WTC11 (cell line): Measurements from ENCODE around the gene TBKBP1. TPM values are rescaled to one million over a fixed set of nuclear protein-coding genes. Genes with fewer than 3 reads are reported as not detected.

Source experiments
- ATAC-seq: fragments of 200-7000 bp; cut with Tn5 transposase; 2 replicates; pipeline ENCODE4 v1.10.0; 2021; ENCODE audit warnings: mild to moderate bottlenecking, moderate library complexity
- CTCF ChIA-PET: fragments of 300-600 bp; sonication (Branson Sonifier 250); formaldehyde crosslinking; loops from one replicate; lab custom pipeline; 2021; ENCODE audit warnings: antibody characterized with exemption; lab: Charles Lee
- POLR2A ChIA-PET: fragments of 350-600 bp; sonication (Branson Sonifier 250); formaldehyde crosslinking; loops from one replicate; lab custom pipeline; 2021; ENCODE audit warnings: antibody characterized with exemption; lab: Charles Lee
- DNase-seq: peaks from one replicate; pipeline ENCODE4 v3.0.0; 2021; ENCODE audit warnings: low spot score
- H3K27ac Mint-ChIP-seq: 2 replicates; pipeline ENCODE4 v1.8.0; 2021; ENCODE audit warnings: mixed read lengths
- H3K27me3 Mint-ChIP-seq: 2 replicates; pipeline ENCODE4 v1.8.0; 2021; ENCODE audit warnings: low read depth, mild to moderate bottlenecking, moderate library complexity, mixed read lengths
- H3K36me3 Mint-ChIP-seq: 2 replicates; pipeline ENCODE4 v1.8.0; 2021; ENCODE audit warnings: mixed read lengths
- H3K4me1 Mint-ChIP-seq: 2 replicates; pipeline ENCODE4 v1.8.0; 2022; ENCODE audit warnings: mixed read lengths
- H3K4me3 Mint-ChIP-seq: 2 replicates; pipeline ENCODE4 v1.8.0; 2021; ENCODE audit warnings: mild to moderate bottlenecking, moderate library complexity, mixed read lengths
- H3K9me3 Mint-ChIP-seq: 2 replicates; pipeline ENCODE4 v1.8.0; 2021; ENCODE audit warnings: mixed read lengths
- NFYB ChIP-seq: sonication (generic); formaldehyde crosslinking; conservative IDR thresholded peaks from 2 replicates; pipeline ENCODE4 v1.8.0; 2022; ENCODE audit warnings: low read depth, missing genetic modification reagents
- total RNA-seq: library from RNA; stranded (reverse); gene quantifications from 3 replicates; pipeline ENCODE4 v1.2.3, GENCODE V29; 2021
- TF ChIP-seq, protein P1 (sequence below): fragments of 250-450 bp; sonication (Bioruptor Pico); IDR thresholded peaks from 2 replicates; pipeline ENCODE4 v1.9.0; 2021; ENCODE audit warnings: mild to moderate bottlenecking, borderline replicate concordance
- TF ChIP-seq, protein P2 (sequence below): sonication (generic); formaldehyde crosslinking; IDR thresholded peaks from 2 replicates; pipeline ENCODE4 v1.8.1; 2022; ENCODE audit warnings: low read depth, missing genetic modification reagents, borderline replicate concordance
- TF ChIP-seq, protein P3 (sequence below): sonication (generic); formaldehyde crosslinking; IDR thresholded peaks from 2 replicates; pipeline ENCODE4 v1.8.1; 2023; ENCODE audit warnings: mild to moderate bottlenecking, missing genetic modification reagents
- TF ChIP-seq, protein P4 (sequence below): sonication (generic); formaldehyde crosslinking; IDR thresholded peaks from 2 replicates; pipeline ENCODE4 v1.8.0; 2022; ENCODE audit warnings: missing genetic modification reagents
- TF ChIP-seq, protein P5 (sequence below): sonication (generic); formaldehyde crosslinking; conservative IDR thresholded peaks from 2 replicates; pipeline ENCODE4 v1.8.1; 2022; ENCODE audit warnings: mild to moderate bottlenecking, missing genetic modification reagents
- TF ChIP-seq, protein P6 (sequence below): fragments of 250-450 bp; sonication (Bioruptor Pico); conservative IDR thresholded peaks from 2 replicates; pipeline ENCODE4 v1.9.0; 2021; ENCODE audit warnings: mild to moderate bottlenecking
- TF ChIP-seq, protein P7 (sequence below): sonication (generic); formaldehyde crosslinking; IDR thresholded peaks from 2 replicates; pipeline ENCODE4 v1.8.0; 2023; ENCODE audit warnings: mild to moderate bottlenecking, missing genetic modification reagents

The TBKBP1 gene
- total RNA-seq, 1 experiment from 2014 or later = 17.4 TPM

DNA sequence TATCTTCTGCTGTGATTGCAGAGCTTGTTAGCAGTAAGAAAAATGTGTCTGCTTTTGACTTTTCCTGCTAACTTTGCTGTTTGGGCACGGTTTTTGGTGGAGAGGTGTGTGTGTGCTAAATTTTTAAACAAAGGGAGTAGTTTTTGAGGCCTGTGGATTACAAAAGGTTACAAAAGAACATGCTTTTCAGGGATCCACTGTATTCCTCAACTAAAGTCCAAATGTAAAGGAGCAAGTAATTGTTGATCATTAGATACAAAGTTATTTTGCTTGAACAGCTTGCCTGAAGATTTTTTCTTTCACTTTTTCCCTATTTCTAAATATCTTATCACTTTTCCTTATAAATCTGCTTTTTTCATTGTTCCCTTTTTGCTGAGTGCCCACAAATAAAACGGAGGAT, 42.3 kb upstream of the TBKBP1 start (continued):
- TF ChIP-seq, protein P1, sequence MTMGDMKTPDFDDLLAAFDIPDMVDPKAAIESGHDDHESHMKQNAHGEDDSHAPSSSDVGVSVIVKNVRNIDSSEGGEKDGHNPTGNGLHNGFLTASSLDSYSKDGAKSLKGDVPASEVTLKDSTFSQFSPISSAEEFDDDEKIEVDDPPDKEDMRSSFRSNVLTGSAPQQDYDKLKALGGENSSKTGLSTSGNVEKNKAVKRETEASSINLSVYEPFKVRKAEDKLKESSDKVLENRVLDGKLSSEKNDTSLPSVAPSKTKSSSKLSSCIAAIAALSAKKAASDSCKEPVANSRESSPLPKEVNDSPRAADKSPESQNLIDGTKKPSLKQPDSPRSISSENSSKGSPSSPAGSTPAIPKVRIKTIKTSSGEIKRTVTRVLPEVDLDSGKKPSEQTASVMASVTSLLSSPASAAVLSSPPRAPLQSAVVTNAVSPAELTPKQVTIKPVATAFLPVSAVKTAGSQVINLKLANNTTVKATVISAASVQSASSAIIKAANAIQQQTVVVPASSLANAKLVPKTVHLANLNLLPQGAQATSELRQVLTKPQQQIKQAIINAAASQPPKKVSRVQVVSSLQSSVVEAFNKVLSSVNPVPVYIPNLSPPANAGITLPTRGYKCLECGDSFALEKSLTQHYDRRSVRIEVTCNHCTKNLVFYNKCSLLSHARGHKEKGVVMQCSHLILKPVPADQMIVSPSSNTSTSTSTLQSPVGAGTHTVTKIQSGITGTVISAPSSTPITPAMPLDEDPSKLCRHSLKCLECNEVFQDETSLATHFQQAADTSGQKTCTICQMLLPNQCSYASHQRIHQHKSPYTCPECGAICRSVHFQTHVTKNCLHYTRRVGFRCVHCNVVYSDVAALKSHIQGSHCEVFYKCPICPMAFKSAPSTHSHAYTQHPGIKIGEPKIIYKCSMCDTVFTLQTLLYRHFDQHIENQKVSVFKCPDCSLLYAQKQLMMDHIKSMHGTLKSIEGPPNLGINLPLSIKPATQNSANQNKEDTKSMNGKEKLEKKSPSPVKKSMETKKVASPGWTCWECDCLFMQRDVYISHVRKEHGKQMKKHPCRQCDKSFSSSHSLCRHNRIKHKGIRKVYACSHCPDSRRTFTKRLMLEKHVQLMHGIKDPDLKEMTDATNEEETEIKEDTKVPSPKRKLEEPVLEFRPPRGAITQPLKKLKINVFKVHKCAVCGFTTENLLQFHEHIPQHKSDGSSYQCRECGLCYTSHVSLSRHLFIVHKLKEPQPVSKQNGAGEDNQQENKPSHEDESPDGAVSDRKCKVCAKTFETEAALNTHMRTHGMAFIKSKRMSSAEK (CRISPR knock-in tag) = no peak

DNA sequence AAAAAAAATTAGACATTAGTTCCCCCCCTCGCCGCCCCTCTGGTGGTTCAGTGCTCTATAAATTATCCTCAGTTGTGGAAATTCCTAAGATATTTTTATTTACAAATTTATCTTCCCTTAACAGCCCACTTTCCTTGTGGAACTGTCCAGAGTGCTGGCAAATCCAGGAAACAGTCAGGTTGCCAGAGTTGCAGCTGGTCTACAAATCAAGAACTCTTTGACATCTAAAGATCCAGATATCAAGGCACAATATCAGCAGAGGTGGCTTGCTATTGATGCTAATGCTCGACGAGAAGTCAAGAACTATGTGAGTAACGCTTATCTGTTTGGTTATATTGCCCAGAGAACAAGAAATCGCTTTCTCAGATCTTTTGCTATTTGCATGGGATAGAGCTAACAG, 41.4 kb upstream of the TBKBP1 start:
- H3K27me3 Mint-ChIP-seq = no peaks in the 10 kb centered on the region; the same call in 1 of the 2 replicates
- H3K36me3 Mint-ChIP-seq = peaks cover 62% of the 10 kb centered on the region
- POLR2A ChIA-PET = interaction anchor here (0.9 kb wide), 1 partner anchor 10 kb away, joined by 5 read pairs; no protein-coding TSS in a partner anchor
- peaks cover 28% of the 10 kb centered on the region for H3K4me1 Mint-ChIP-seq
- H3K9me3 Mint-ChIP-seq = no peaks in the 10 kb centered on the region
- CTCF ChIA-PET = interaction anchor here (1.3 kb wide), 1 partner anchor 11 kb away, joined by 5 read pairs; no protein-coding TSS in a partner anchor
- H3K27ac Mint-ChIP-seq = peak overlapping the region; percentile 68; the same call in 1 of the 2 replicates
- TF ChIP-seq NFYB (CRISPR knock-in tag) = no peak
- TF ChIP-seq, protein P2, sequence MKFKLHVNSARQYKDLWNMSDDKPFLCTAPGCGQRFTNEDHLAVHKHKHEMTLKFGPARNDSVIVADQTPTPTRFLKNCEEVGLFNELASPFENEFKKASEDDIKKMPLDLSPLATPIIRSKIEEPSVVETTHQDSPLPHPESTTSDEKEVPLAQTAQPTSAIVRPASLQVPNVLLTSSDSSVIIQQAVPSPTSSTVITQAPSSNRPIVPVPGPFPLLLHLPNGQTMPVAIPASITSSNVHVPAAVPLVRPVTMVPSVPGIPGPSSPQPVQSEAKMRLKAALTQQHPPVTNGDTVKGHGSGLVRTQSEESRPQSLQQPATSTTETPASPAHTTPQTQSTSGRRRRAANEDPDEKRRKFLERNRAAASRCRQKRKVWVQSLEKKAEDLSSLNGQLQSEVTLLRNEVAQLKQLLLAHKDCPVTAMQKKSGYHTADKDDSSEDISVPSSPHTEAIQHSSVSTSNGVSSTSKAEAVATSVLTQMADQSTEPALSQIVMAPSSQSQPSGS (CRISPR knock-in tag) = no peak
- TF ChIP-seq, protein P3, sequence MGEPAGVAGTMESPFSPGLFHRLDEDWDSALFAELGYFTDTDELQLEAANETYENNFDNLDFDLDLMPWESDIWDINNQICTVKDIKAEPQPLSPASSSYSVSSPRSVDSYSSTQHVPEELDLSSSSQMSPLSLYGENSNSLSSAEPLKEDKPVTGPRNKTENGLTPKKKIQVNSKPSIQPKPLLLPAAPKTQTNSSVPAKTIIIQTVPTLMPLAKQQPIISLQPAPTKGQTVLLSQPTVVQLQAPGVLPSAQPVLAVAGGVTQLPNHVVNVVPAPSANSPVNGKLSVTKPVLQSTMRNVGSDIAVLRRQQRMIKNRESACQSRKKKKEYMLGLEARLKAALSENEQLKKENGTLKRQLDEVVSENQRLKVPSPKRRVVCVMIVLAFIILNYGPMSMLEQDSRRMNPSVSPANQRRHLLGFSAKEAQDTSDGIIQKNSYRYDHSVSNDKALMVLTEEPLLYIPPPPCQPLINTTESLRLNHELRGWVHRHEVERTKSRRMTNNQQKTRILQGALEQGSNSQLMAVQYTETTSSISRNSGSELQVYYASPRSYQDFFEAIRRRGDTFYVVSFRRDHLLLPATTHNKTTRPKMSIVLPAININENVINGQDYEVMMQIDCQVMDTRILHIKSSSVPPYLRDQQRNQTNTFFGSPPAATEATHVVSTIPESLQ (CRISPR knock-in tag) = no peak
- TF ChIP-seq, protein P4, sequence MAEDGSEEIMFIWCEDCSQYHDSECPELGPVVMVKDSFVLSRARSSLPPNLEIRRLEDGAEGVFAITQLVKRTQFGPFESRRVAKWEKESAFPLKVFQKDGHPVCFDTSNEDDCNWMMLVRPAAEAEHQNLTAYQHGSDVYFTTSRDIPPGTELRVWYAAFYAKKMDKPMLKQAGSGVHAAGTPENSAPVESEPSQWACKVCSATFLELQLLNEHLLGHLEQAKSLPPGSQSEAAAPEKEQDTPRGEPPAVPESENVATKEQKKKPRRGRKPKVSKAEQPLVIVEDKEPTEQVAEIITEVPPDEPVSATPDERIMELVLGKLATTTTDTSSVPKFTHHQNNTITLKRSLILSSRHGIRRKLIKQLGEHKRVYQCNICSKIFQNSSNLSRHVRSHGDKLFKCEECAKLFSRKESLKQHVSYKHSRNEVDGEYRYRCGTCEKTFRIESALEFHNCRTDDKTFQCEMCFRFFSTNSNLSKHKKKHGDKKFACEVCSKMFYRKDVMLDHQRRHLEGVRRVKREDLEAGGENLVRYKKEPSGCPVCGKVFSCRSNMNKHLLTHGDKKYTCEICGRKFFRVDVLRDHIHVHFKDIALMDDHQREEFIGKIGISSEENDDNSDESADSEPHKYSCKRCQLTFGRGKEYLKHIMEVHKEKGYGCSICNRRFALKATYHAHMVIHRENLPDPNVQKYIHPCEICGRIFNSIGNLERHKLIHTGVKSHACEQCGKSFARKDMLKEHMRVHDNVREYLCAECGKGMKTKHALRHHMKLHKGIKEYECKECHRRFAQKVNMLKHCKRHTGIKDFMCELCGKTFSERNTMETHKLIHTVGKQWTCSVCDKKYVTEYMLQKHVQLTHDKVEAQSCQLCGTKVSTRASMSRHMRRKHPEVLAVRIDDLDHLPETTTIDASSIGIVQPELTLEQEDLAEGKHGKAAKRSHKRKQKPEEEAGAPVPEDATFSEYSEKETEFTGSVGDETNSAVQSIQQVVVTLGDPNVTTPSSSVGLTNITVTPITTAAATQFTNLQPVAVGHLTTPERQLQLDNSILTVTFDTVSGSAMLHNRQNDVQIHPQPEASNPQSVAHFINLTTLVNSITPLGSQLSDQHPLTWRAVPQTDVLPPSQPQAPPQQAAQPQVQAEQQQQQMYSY (CRISPR knock-in tag) = no peak
- TF ChIP-seq, protein P5, sequence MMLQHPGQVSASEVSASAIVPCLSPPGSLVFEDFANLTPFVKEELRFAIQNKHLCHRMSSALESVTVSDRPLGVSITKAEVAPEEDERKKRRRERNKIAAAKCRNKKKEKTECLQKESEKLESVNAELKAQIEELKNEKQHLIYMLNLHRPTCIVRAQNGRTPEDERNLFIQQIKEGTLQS (CRISPR knock-in tag) = no peak
- TF ChIP-seq, protein P6, sequence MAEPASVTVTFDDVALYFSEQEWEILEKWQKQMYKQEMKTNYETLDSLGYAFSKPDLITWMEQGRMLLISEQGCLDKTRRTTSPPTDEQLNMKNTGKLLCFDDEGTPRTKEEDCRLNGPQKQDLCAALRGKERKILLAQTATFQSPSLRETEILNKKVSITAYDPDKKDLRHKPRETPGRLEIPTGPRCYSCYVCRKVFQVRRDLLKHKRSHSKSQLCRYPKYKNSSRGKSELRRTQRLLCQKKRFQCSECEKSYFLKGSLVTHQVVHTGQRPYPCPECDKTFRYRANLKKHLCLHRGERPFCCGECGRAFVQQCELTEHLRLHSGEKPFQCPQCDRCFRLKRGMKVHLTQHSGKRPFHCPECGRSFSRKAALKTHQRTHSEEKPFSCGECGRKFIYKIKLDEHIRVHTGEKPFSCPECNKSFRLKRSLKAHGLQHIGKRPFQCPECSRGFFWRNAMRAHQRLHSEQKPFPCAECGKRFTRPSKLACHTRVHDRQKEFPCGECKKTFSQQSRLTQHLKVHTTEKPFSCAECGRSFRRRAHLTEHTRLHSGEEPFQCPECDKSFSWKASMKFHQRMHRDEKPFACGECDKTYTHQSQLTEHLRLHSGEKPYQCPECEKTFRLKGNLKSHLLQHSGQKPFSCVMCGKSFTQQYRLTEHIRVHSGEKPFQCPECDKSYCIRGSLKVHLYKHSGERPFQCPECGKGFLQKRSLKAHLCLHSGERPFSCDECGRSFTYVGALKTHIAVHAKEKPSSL (CRISPR knock-in tag) = no peak
- TF ChIP-seq, protein P7, sequence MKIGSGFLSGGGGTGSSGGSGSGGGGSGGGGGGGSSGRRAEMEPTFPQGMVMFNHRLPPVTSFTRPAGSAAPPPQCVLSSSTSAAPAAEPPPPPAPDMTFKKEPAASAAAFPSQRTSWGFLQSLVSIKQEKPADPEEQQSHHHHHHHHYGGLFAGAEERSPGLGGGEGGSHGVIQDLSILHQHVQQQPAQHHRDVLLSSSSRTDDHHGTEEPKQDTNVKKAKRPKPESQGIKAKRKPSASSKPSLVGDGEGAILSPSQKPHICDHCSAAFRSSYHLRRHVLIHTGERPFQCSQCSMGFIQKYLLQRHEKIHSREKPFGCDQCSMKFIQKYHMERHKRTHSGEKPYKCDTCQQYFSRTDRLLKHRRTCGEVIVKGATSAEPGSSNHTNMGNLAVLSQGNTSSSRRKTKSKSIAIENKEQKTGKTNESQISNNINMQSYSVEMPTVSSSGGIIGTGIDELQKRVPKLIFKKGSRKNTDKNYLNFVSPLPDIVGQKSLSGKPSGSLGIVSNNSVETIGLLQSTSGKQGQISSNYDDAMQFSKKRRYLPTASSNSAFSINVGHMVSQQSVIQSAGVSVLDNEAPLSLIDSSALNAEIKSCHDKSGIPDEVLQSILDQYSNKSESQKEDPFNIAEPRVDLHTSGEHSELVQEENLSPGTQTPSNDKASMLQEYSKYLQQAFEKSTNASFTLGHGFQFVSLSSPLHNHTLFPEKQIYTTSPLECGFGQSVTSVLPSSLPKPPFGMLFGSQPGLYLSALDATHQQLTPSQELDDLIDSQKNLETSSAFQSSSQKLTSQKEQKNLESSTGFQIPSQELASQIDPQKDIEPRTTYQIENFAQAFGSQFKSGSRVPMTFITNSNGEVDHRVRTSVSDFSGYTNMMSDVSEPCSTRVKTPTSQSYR (CRISPR knock-in tag) = no peak
- ATAC-seq (no peak), DNase-seq (no peak)
- peak overlapping the region; percentile 20 for H3K4me3 Mint-ChIP-seq
